HG02588 (cell line): ENCODE results near the gene MELK.

Source experiments
- ATAC-seq: cut with Tn5 transposase; IDR thresholded peaks from one replicate; pipeline ENCODE4 v1.9.1; 2021; ENCODE audit warnings: mild to moderate bottlenecking, moderate library complexity; ENCODE audit not compliant: unreplicated experiment

MELK gene

GRCh38 chr9:36576866-36577265 is 4.2 kb downstream of the MELK start:
- no peak for ATAC-seq

- no peak for ATAC-seq
Observed at GRCh38 chr9:36584620-36585460, 12.1 kb downstream of the MELK start.

GRCh38 chr9:36590231-36590630 is 17.5 kb downstream of the MELK start:
- ATAC-seq: no peak

- no peak for ATAC-seq
Observed at GRCh38 chr9:36592801-36593583, 20.3 kb downstream of the MELK start.

GRCh38 chr9:36594213-36594612 is 21.5 kb downstream of the MELK start:
- no peak for ATAC-seq

GRCh38 chr9:36597412-36598178 is 24.9 kb downstream of the MELK start:
- ATAC-seq: no peak

GRCh38 chr9:36598273-36598672 is 25.6 kb downstream of the MELK start:
- ATAC-seq: no peak

- peak; percentile 64 for ATAC-seq
Observed at GRCh38 chr9:36603006-36603405, 30.3 kb downstream of the MELK start.

- no peak for ATAC-seq
Observed at GRCh38 chr9:36609306-36609705, 36.6 kb downstream of the MELK start.

- ATAC-seq: no peak
Observed at GRCh38 chr9:36622121-36622520, 49.4 kb downstream of the MELK start.

- no peak for ATAC-seq
Observed at GRCh38 chr9:36623280-36623679, 50.6 kb downstream of the MELK start.

GRCh38 chr9:36625006-36625615 is 52.4 kb downstream of the MELK start:
- ATAC-seq: no peak

- ATAC-seq: no peak
Observed at GRCh38 chr9:36632892-36633291, 60.2 kb downstream of the MELK start.

- ATAC-seq: no peak
Observed at GRCh38 chr9:36637491-36638270, 65.0 kb downstream of the MELK start.

GRCh38 chr9:36640771-36641381 is 68.2 kb downstream of the MELK start:
- ATAC-seq: peak; percentile 78

- ATAC-seq: no peak
Observed at GRCh38 chr9:36642817-36643216, 70.1 kb downstream of the MELK start.

GRCh38 chr9:36656842-36657241 is 84.1 kb downstream of the MELK start:
- no peak for ATAC-seq

- no peak for ATAC-seq
Observed at GRCh38 chr9:36659500-36659899, 86.8 kb downstream of the MELK start.

GRCh38 chr9:36664806-36665205 is 92.1 kb downstream of the MELK start:
- no peak for ATAC-seq

- no peak for ATAC-seq
Observed at GRCh38 chr9:36665387-36665786, 92.7 kb downstream of the MELK start.
